Fibroblast of villous mesenchyme (primary cell): Measurements from ENCODE around the gene ZNF516. TPM values are rescaled to one million over a fixed set of nuclear protein-coding genes. Genes with fewer than 3 reads are reported as not detected.

Source experiments
- DNase-seq: peaks from one replicate; pipeline ENCODE4 v3.0.0-alpha.2; 2010; ENCODE audit warnings: low read depth
- H3K4me3 ChIP-seq: 2 replicates; pipeline ENCODE4 v1.5.1; 2011; ENCODE audit warnings: low read depth, mild to moderate bottlenecking, low read length
- CTCF ChIP-seq: IDR thresholded peaks from 2 replicates; pipeline ENCODE4 v1.5.1; 2012; ENCODE audit warnings: low read depth, mild to moderate bottlenecking, low read length; ENCODE audit not compliant: insufficient read depth
- total RNA-seq: library from RNA; depleted of rRNA; stranded (reverse); fragments of >200 nt; gene quantifications from 2 replicates; pipeline ENCODE4 v1.2.3, GENCODE V29; 2012

Gene ZNF516
- total RNA-seq, 1 donor, result 53.1 TPM

- H3K4me3 ChIP-seq, result no peak overlapping the region
- DNase-seq, result no peak
- TF ChIP-seq CTCF, result no peak
Measured at GRCh38 chr18:76446321-76447257, 48.5 kb downstream of the ZNF516 start.

DNA sequence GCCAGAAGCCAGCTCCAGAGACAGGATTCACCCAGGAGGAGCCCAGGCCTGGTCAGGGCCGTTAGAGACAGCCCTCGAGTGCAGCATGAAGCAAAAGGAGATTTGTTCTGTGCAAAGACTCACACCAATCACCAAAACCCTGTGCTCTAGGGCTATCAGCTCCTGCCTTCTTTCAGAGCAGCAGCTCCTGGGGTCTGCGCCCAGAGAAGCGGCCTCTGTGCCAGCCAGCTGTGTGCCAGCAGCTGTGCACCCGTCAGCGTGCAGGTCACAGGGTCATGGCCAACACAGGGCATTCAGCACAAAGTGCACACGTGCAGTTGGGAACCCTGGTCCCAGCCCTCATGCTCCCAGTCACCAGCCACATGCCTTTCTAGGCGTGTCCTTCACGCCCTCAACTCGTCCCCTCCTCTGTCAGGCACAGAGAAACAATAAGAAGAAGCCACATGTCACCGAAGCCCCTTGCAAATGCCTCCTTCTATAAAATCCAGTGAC, 49.3 kb downstream of the ZNF516 start:
- H3K4me3 ChIP-seq, result no peak overlapping the region
- no peak for TF ChIP-seq CTCF

DNA sequence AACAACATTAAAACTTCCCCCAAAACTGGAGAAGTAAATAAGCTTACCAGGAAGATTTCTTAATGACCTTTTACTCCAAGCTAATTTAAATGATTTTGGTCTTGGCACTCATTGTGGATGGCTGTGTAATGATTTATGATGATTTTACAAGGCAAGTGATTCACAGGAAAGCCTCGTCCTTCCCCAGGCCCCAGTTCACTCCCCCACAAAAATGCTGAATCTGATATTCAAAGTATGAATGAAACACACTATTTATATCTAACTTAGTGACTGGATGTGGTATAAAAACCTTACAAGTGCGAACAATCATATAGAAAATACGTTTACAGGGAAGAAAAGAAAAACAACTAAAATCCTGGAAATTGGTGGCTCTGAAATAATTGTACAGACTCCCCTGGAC, 49.8 kb downstream of the ZNF516 start:
- H3K4me3 ChIP-seq, result no peak overlapping the region

More for the DNA sequence above, 49.3 kb downstream of the ZNF516 start:
- no peak for DNase-seq

DNA sequence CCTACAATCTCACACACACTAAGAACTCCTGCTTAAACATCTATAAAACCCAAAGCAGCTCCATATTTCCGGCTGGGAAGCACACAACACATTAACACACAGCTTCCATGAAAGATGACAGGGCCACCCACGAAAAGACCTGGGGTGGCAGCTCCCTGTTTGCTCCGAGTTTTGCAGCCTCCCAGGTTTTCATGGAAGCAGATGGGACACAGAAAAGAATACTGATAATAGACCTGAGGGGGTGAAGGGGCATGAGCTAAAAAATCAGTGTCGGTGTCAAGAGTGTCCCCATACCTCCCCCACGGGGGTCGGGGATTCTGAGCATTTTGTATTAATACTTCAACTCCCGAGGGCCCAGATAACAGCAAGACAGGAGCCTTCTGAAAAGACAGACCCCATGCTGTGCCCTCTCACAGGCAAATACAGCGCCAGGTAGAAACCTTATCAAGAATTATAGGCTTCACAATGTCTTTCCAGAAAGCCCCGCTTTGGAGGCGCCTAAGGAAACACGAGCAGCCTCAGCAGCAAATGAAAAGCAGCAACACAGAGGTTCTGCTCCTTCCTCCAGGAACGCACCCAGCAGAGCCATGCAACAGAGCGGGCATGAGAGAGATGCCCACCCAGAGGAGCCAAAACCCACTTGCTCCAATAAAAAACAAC, 50.5 kb downstream of the ZNF516 start:
- no peak overlapping the region for H3K4me3 ChIP-seq
- DNase-seq, result no peak
- no peak for TF ChIP-seq CTCF

More for the DNA sequence above, 49.8 kb downstream of the ZNF516 start:
- DNase-seq, result peak; percentile 91
- TF ChIP-seq CTCF, result no peak

DNA sequence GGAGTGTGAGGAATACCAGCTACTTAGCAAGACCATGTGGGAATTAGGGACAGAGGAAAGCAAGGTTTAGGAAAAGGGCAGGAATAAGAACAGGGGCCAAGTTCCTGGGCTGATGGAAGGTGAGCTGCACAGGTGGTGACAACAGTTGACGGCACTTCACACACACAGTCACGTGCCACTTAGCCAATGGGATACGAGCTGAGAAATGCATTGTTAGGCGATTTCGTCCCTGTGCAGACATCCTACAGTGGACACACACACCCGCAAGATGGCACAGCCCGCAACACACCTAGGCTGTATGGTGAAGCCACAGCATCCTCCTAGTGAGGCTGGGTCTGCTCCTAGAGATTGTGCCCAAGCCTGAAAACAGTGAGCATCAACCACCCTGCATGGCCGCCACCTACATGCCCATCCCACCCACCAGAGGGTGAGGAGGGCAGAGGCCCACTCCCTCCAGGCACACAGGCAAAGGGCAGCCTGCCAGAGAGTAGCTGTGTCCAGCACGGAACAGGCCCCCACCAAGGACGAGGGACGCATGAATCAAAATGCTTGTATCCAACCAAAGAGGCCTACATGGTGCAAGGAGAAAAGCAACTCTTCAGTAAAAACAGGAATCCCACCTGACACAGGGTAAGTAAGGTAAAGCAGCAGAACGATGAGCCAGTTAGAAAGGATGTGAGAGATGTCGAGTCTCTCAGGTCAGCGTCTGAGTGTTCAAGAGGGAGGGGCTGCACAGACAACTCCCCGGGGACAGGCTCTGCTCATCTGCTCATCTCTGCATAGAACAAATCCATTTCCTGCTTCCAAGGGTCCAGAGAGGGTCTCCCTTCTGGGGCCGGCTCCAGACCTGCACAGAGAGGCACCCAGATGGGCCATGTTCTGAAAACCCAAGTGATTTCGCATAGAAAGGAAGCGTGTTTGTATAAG, 51.3 kb downstream of the ZNF516 start:
- TF ChIP-seq CTCF, result no peak
- no peak for DNase-seq
- H3K4me3 ChIP-seq, result no peak overlapping the region
